H1 (cell line): Measurements from ENCODE around the gene SPACA7. TPM values are rescaled to one million over a fixed set of nuclear protein-coding genes. Genes with fewer than 3 reads are reported as not detected.

Experiments used
- CTCF ChIA-PET: fragments of 300-600 bp; sonication (Branson Sonifier 250); formaldehyde crosslinking; loops from one replicate; lab custom pipeline; 2021; ENCODE audit not compliant: partially characterized antibody; lab: Charles Lee
- POLR2A ChIA-PET: fragments of 300-600 bp; sonication (Branson Sonifier 250); formaldehyde crosslinking; loops from one replicate; lab custom pipeline; 2021; ENCODE audit warnings: inconsistent platforms; ENCODE audit not compliant: partially characterized antibody; lab: Charles Lee
- DNase-seq, 2 experiments: peaks; one replicate each; pipeline versions ENCODE4 v3.0.0 to v3.0.0-alpha.2; 2010 to 2022; ENCODE audit warnings: low spot score in 2 of 2, low read depth in 1 of 2, mixed read lengths in 1 of 2
- FAIRE-seq: peaks from 2 replicates; lab custom pipeline; 2011; peaks lifted over from hg19 to GRCh38; lab: Jason Lieb, UNC
- H2AFZ ChIP-seq: 2 replicates; pipeline ENCODE4 v1.8.1; 2012; ENCODE audit warnings: low read length, inconsistent platforms
- H2AK5ac ChIP-seq: 2 replicates; pipeline ENCODE4 v1.6.1; 2013; ENCODE audit warnings: low read depth, low read length
- H2BK120ac ChIP-seq: replicated peaks from 2 replicates; pipeline ENCODE3; 2013; ENCODE audit warnings: low read depth, low read length, inconsistent platforms
- H2BK12ac ChIP-seq: 2 replicates; pipeline ENCODE4 v1.6.1; 2013; ENCODE audit warnings: low read depth, low read length
- H2BK15ac ChIP-seq: 2 replicates; pipeline ENCODE4 v1.6.1; 2013; ENCODE audit warnings: low read length
- H2BK20ac ChIP-seq: 2 replicates; pipeline ENCODE4 v1.6.1; 2013; ENCODE audit warnings: low read length
- H2BK5ac ChIP-seq: 2 replicates; pipeline ENCODE4 v1.6.1; 2013; ENCODE audit warnings: low read depth, low read length
- H3K14ac ChIP-seq: 2 replicates; pipeline ENCODE4 v1.6.1; 2013; ENCODE audit warnings: inconsistent platforms; ENCODE audit not compliant: insufficient read length
- H3K18ac ChIP-seq: 2 replicates; pipeline ENCODE4 v1.6.1; 2013; ENCODE audit warnings: low read length; ENCODE audit errors: extremely low read depth
- H3K23ac ChIP-seq: 2 replicates; pipeline ENCODE4 v1.6.1; 2013; ENCODE audit warnings: inconsistent platforms; ENCODE audit not compliant: insufficient read length
- H3K23me2 ChIP-seq: 2 replicates; pipeline ENCODE4 v1.6.1; 2013; ENCODE audit warnings: low read depth, low read length
- H3K27ac ChIP-seq: 2 replicates; pipeline ENCODE4 v1.6.1; 2011; ENCODE audit warnings: low read depth, low read length, inconsistent platforms
- H3K27me3 ChIP-seq, 4 experiments: replicated peaks in 1 of 4; 1 replicate in 1 of 4; 2 replicates in 3 of 4; pipeline versions ENCODE4 v1.6.1 to v1.8.1; 2011 to 2013; ENCODE audit warnings: low read length in 3 of 4, mild to moderate bottlenecking in 3 of 4, inconsistent platforms in 2 of 4, mixed read lengths in 2 of 4, moderate library complexity in 1 of 4; ENCODE audit not compliant: control insufficient read depth in 3 of 4, insufficient read depth in 3 of 4; ENCODE audit errors: extremely low read depth in 1 of 4
- H3K36me3 ChIP-seq, 4 experiments: 2 replicates each; pipeline versions ENCODE4 v1.6.1 to v1.8.1; 2011 to 2013; ENCODE audit warnings: mild to moderate bottlenecking in 4 of 4, low read length in 3 of 4, moderate library complexity in 2 of 4, control low read depth in 1 of 4, inconsistent platforms in 1 of 4; ENCODE audit not compliant: insufficient read depth in 4 of 4, control insufficient read depth in 2 of 4
- H3K4ac ChIP-seq: replicated peaks from 2 replicates; pipeline ENCODE3; 2013; ENCODE audit warnings: low read length, low read depth, mixed read lengths, inconsistent platforms; ENCODE audit not compliant: insufficient read length
- H3K4me1 ChIP-seq, 4 experiments: replicated peaks in 1 of 4; 1 replicate in 1 of 4; 2 replicates in 3 of 4; pipeline versions ENCODE4 v1.6.1 to v1.8.1; 2011 to 2013; ENCODE audit warnings: low read length in 3 of 4, inconsistent platforms in 2 of 4, mixed read lengths in 1 of 4; ENCODE audit not compliant: insufficient read depth in 4 of 4, control insufficient read depth in 3 of 4
- H3K4me2 ChIP-seq, 2 experiments: 2 replicates each; pipeline versions ENCODE4 v1.6.1 to v1.8.1; 2011 to 2013; ENCODE audit warnings: low read depth in 2 of 2, low read length in 2 of 2, control low read depth in 1 of 2, inconsistent platforms in 1 of 2, mild to moderate bottlenecking in 1 of 2; ENCODE audit not compliant: insufficient read depth in 1 of 2
- H3K4me3 ChIP-seq, 4 experiments: fragments of 200-600, 300-600 bp in 1 of 4; sonication (generic), shearing (Covaris generic), sonication (Bioruptor Twin) in 1 of 4; 2 replicates each; pipeline versions ENCODE4 v1.5.1 to v1.8.1; 2011 to 2016; ENCODE audit warnings: low read length in 4 of 4, low read depth in 3 of 4, control low read depth in 2 of 4, inconsistent platforms in 2 of 4, mild to moderate bottlenecking in 2 of 4, mixed read lengths in 1 of 4, moderate library complexity in 1 of 4; ENCODE audit not compliant: insufficient read depth in 2 of 4; ENCODE audit errors: extremely low read depth in 1 of 4
- H3K56ac ChIP-seq: replicated peaks from 2 replicates; pipeline ENCODE3; 2013; ENCODE audit warnings: low read depth, mild to moderate bottlenecking, mixed read lengths, low read length, inconsistent platforms; ENCODE audit not compliant: insufficient read length
- H3K79me1 ChIP-seq: 2 replicates; pipeline ENCODE4 v1.6.1; 2013; ENCODE audit warnings: low read depth, low read length, control low read depth
- H3K79me2 ChIP-seq, 2 experiments: 2 replicates each; pipeline versions ENCODE4 v1.6.1 to v1.8.1; 2012 to 2013; ENCODE audit warnings: low read length in 2 of 2, mild to moderate bottlenecking in 2 of 2, inconsistent platforms in 1 of 2; ENCODE audit not compliant: insufficient read depth in 2 of 2, control insufficient read depth in 1 of 2
- H3K9ac ChIP-seq, 4 experiments: replicated peaks in 1 of 4; 1 replicate in 1 of 4; 2 replicates in 3 of 4; pipeline versions ENCODE4 v1.6.1 to v1.8.1; 2011 to 2013; ENCODE audit warnings: low read depth in 3 of 4, low read length in 3 of 4, control low read depth in 2 of 4, mild to moderate bottlenecking in 2 of 4, moderate library complexity in 2 of 4, inconsistent platforms in 1 of 4; ENCODE audit errors: extremely low read depth in 1 of 4
- H3K9me3 ChIP-seq, 2 experiments: 2 replicates each; pipeline versions ENCODE4 v1.6.1 to v1.8.1; 2012 to 2013; ENCODE audit warnings: mild to moderate bottlenecking in 2 of 2, moderate library complexity in 2 of 2, control low read depth in 1 of 2, inconsistent platforms in 1 of 2, low read depth in 1 of 2, low read length in 1 of 2, mixed read lengths in 1 of 2; ENCODE audit not compliant: insufficient read depth in 2 of 2
- H4K20me1 ChIP-seq, 2 experiments: replicated peaks in 1 of 2; 2 replicates each; pipeline versions ENCODE3 to v1.8.1; 2011 to 2013; ENCODE audit warnings: inconsistent platforms in 2 of 2, low read length in 2 of 2, mild to moderate bottlenecking in 1 of 2; ENCODE audit not compliant: insufficient read depth in 2 of 2, control insufficient read depth in 1 of 2
- H4K5ac ChIP-seq: 2 replicates; pipeline ENCODE4 v1.6.1; 2013; ENCODE audit warnings: low read length, low read depth, mixed read lengths, inconsistent platforms; ENCODE audit not compliant: insufficient read length
- H4K8ac ChIP-seq: 2 replicates; pipeline ENCODE4 v1.8.0; 2013; ENCODE audit warnings: mild to moderate bottlenecking, moderate library complexity, low read length, inconsistent platforms; ENCODE audit not compliant: insufficient read depth; ENCODE audit errors: extremely low read depth
- H4K91ac ChIP-seq: replicated peaks from 2 replicates; pipeline ENCODE3; 2013; ENCODE audit warnings: low read length, mixed read lengths, inconsistent platforms; ENCODE audit not compliant: insufficient read length
- CBX5 ChIP-seq: fragments of 300-800, 300-1000 bp; sonication (generic); IDR thresholded peaks from 2 replicates; pipeline ENCODE4 v1.7.1; 2016; ENCODE audit warnings: antibody characterized with exemption, low read length, low read depth
- CEBPB ChIP-seq: IDR thresholded peaks from 2 replicates; pipeline ENCODE4 v1.6.1; 2012; ENCODE audit warnings: low read depth, low read length
- CHD1 ChIP-seq: IDR thresholded peaks from 2 replicates; pipeline ENCODE4 v1.6.1; 2012; ENCODE audit warnings: low read depth, low read length, improper control_type of control experiment
- GTF2F1 ChIP-seq: IDR thresholded peaks from 2 replicates; pipeline ENCODE4 v1.6.1; 2012; ENCODE audit warnings: low read depth, low read length, improper control_type of control experiment, borderline replicate concordance
- POLR2A ChIP-seq, 2 experiments: IDR thresholded peaks; 1 replicate in 1 of 2; 2 replicates in 1 of 2; pipeline ENCODE4 v1.6.1; 2011; ENCODE audit warnings: low read depth in 2 of 2, low read length in 2 of 2, mild to moderate bottlenecking in 2 of 2; ENCODE audit errors: control extremely low read depth in 1 of 2
- SIN3A ChIP-seq, 2 experiments: IDR thresholded peaks in 1 of 2; conservative IDR thresholded peaks in 1 of 2; 2 replicates each; pipeline ENCODE4 v1.6.1; 2011 to 2012; ENCODE audit warnings: low read length in 2 of 2, improper control_type of control experiment in 1 of 2, low read depth in 1 of 2, mild to moderate bottlenecking in 1 of 2
- SIRT6 ChIP-seq: IDR thresholded peaks from one replicate; pipeline ENCODE4 v1.7.1; 2012; ENCODE audit warnings: low read length, inconsistent platforms
- WGBS, 2 experiments: shearing (Covaris generic) in 1 of 2; methylation state at CpG; one replicate each; pipeline versions ENCODE4 v1.1.6 to v1.1.7; 2013 to 2015; ENCODE audit warnings: low lambda C conversion rate in 2 of 2, mixed read lengths in 2 of 2, inconsistent platforms in 1 of 2, low coverage in 1 of 2, missing lambda C conversion rate in 1 of 2; ENCODE audit not compliant: insufficient replicate concordance in 2 of 2, insufficient coverage in 1 of 2, insufficient read length in 1 of 2; ENCODE audit errors: extremely low coverage in 1 of 2, missing lambda C conversion rate in 1 of 2; 5-methylcytosine and 5-hydroxymethylcytosine counted together
- polyA plus RNA-seq, 7 experiments: library from polyadenylated mRNA; depleted of rRNA in 3 of 7; stranded (reverse) in 5 of 7; unstranded in 2 of 7; fragments of >200 nt in 5 of 7; fragments of 200-250 nt in 2 of 7; gene quantifications; 1 replicate in 5 of 7; 2 replicates in 1 of 7; 4 replicates in 1 of 7; pipeline versions ENCODE4 v1.2.1 to v1.2.3, GENCODE V29; 2011 to 2013; ENCODE audit warnings: missing spikeins in 2 of 7, mixed read lengths in 2 of 7
- total RNA-seq: library from RNA; stranded (reverse); fragmentation: NEBNext Ultra II Directional; extraction: Animal tissue kit (Norgen Biotek cat#: 25700); gene quantifications from 2 replicates; pipeline ENCODE4 v1.2.1, GENCODE V29; 2021

SPACA7 gene
- total and polyA plus RNA-seq, 2 of the 8 experiments (the other 6 are each of a cell fraction or from before 2014, with no cell fraction given) = not detected

GRCh38 chr13:112342841-112343361 is 33.3 kb upstream of the SPACA7 start:
- no peaks in the 10 kb centered on the region for H3K9me3 ChIP-seq
- ChIA-PET CTCF (no interaction called here), POLR2A (no interaction called here)
- H2BK120ac ChIP-seq = no peak overlapping the region
- FAIRE-seq (no peak), DNase-seq (no peak)
- H4K20me1 ChIP-seq = no peaks in the 10 kb centered on the region
- peaks cover 3 to 23% (median 14%) of the 10 kb centered on the region in 4 experiments for H3K4me1 ChIP-seq
- H3K4me3 ChIP-seq = no peak overlapping the region
- H2BK15ac ChIP-seq = no peak overlapping the region
- H3K79me1 ChIP-seq = no peaks in the 10 kb centered on the region
- H2BK20ac ChIP-seq = no peak overlapping the region
- H2BK5ac ChIP-seq = no peak overlapping the region
- TF ChIP-seq CBX5 (no peak), SIN3A (conservative IDR thresholded peaks at IDR 0.05 in 1 of 2, IDR thresholded peaks at IDR 0.05 in 1 of 2; ENCODE audit: low read depth in 1 of 2, low read length in 2 of 2) (no peak), CHD1 (no peak), POLR2A (IDR thresholded peaks at IDR 0.05; ENCODE audit: control extremely low read depth in 1 of 2, low read depth in 2 of 2, low read length in 2 of 2) (no peak), CEBPB (no peak), SIRT6 (no peak), GTF2F1 (no peak)
- TF ChIP-seq, all 59 proteins: peak for 0
- Histone ChIP-seq H3K4ac (no peak overlapping the region), H2BK12ac (no peak overlapping the region), H4K5ac (no peak overlapping the region), H3K36me3 (no peaks in the 10 kb centered on the region), H3K23ac (no peak overlapping the region), H3K14ac (no peak overlapping the region), H3K27me3 (peaks cover 0 to 25% (median 10%) of the 10 kb centered on the region in 4 experiments; a peak in 4 of 7 replicates), H4K8ac (peak overlapping the region; percentile 62; the same call in 1 of the 2 replicates), H4K91ac (no peak overlapping the region), H3K4me2 (no peak overlapping the region), H2AK5ac (no peak overlapping the region), H3K9ac (no peak overlapping the region), H3K27ac (no peak overlapping the region), H3K79me2 (no peaks in the 10 kb centered on the region), H2AFZ (no peak overlapping the region), H3K23me2 (no peaks in the 10 kb centered on the region; the same call in 1 of the 2 replicates), H3K18ac (no peak overlapping the region), H3K56ac (no peak overlapping the region)
- 90% methylated on average over 16 of the region's 50 CpGs; no CpG with 5 or more reads in 1 of the 2 experiments for WGBS, 2 experiments
